Peyer's patch (tissue), 4 donors: ENCODE measurements around the gene PSG4. TPM values are rescaled to one million over a fixed set of nuclear protein-coding genes. Genes with fewer than 3 reads are reported as not detected.
"Not testable (repeated sequence)": the region's sequence is repeated elsewhere in the genome, so short reads cannot be mapped to it uniquely, and the experiment has no call there.

Experiments used
- DNase-seq, 3 donors: peaks; one replicate each; pipeline ENCODE4 v3.0.0-alpha.2; 2017 to 2019
- H3K27ac ChIP-seq, 4 donors: fragments of 200-600 bp; sonication (generic); one replicate each; pipeline ENCODE4 v1.5.1; 2016 to 2019
- H3K27me3 ChIP-seq, 2 donors: fragments of 200-600 bp; sonication (generic); one replicate each; pipeline ENCODE4 v1.5.1; 2019
- H3K36me3 ChIP-seq, 3 donors: fragments of 200-600 bp; sonication (generic); one replicate each; pipeline ENCODE4 v1.5.1; 2016 to 2019
- H3K4me1 ChIP-seq, 4 donors: fragments of 200-600 bp; sonication (generic); one replicate each; pipeline ENCODE4 v1.5.1; 2016 to 2019
- H3K4me3 ChIP-seq, 4 donors: fragments of 200-600 bp; sonication (generic); 1 replicate in 3 of 4; 2 replicates in 1 of 4; pipeline ENCODE4 v1.5.1; 2016 to 2019; ENCODE audit warnings: mild to moderate bottlenecking in 1 of 4
- H3K9me3 ChIP-seq, 4 donors: fragments of 200-600 bp; sonication (generic); one replicate each; pipeline ENCODE4 v1.5.1; 2016 to 2019; ENCODE audit warnings: mild to moderate bottlenecking in 1 of 4
- total RNA-seq, 4 donors: library from RNA; depleted of rRNA; stranded (reverse); fragments of >200 nt; gene quantifications; one replicate each; pipeline ENCODE4 v1.1.0, GENCODE V29; 2016

PSG4 gene
- total RNA-seq, 4 donors from 2014 or later: not detected

GRCh38 chr19:43197666-43198397 lies 7.6 kb downstream of the PSG4 start:
- H3K4me3 ChIP-seq, H3K27ac ChIP-seq, H3K36me3 ChIP-seq, H3K4me1 ChIP-seq, H3K9me3 ChIP-seq, DNase-seq, H3K27me3 ChIP-seq: not testable (repeated sequence)

- not testable (repeated sequence) for DNase-seq, H3K9me3 ChIP-seq, H3K4me3 ChIP-seq, H3K4me1 ChIP-seq, H3K27me3 ChIP-seq, H3K36me3 ChIP-seq, H3K27ac ChIP-seq
These were observed 11.0 kb downstream of the PSG4 start for GRCh38 chr19:43194397-43194796.

GRCh38 chr19:43192381-43193155 lies 12.9 kb downstream of the PSG4 start:
- not testable (repeated sequence) for H3K4me1 ChIP-seq, H3K9me3 ChIP-seq, H3K36me3 ChIP-seq, H3K27ac ChIP-seq, H3K27me3 ChIP-seq, H3K4me3 ChIP-seq, DNase-seq

GRCh38 chr19:43188092-43188491 lies 17.3 kb downstream of the PSG4 start:
- not testable (repeated sequence) for DNase-seq, H3K36me3 ChIP-seq, H3K27me3 ChIP-seq, H3K4me3 ChIP-seq, H3K9me3 ChIP-seq, H3K27ac ChIP-seq, H3K4me1 ChIP-seq

- not testable (repeated sequence) for H3K4me1 ChIP-seq, H3K4me3 ChIP-seq, H3K27me3 ChIP-seq, H3K9me3 ChIP-seq, H3K27ac ChIP-seq, DNase-seq, H3K36me3 ChIP-seq
These were observed 19.0 kb downstream of the PSG4 start, which contains the start of gene PSG5 for GRCh38 chr19:43186311-43186935. Gene PSG5, minus strand, starts transcription at chr19:43186536. Its CDS starts 131 bp downstream, at chr19:43186405.

- H3K4me1 ChIP-seq, H3K4me3 ChIP-seq, H3K27me3 ChIP-seq, DNase-seq, H3K9me3 ChIP-seq, H3K36me3 ChIP-seq, H3K27ac ChIP-seq: not testable (repeated sequence)
These were observed 23.3 kb downstream of the PSG4 start for GRCh38 chr19:43181869-43182771.

- not testable (repeated sequence) for H3K9me3 ChIP-seq, H3K27ac ChIP-seq, H3K27me3 ChIP-seq, H3K4me1 ChIP-seq, DNase-seq, H3K36me3 ChIP-seq, H3K4me3 ChIP-seq
These were observed 25.8 kb downstream of the PSG4 start for GRCh38 chr19:43179569-43180147.

- DNase-seq, H3K36me3 ChIP-seq, H3K4me3 ChIP-seq, H3K27me3 ChIP-seq, H3K9me3 ChIP-seq, H3K4me1 ChIP-seq, H3K27ac ChIP-seq: not testable (repeated sequence)
These were observed 26.9 kb downstream of the PSG4 start for GRCh38 chr19:43178577-43178976.

GRCh38 chr19:43165906-43166305 lies 39.5 kb downstream of the PSG4 start:
- H3K4me3 ChIP-seq, H3K4me1 ChIP-seq, H3K27me3 ChIP-seq, H3K36me3 ChIP-seq, H3K27ac ChIP-seq, H3K9me3 ChIP-seq, DNase-seq: not testable (repeated sequence)

- DNase-seq, H3K9me3 ChIP-seq, H3K27ac ChIP-seq, H3K27me3 ChIP-seq, H3K4me3 ChIP-seq, H3K36me3 ChIP-seq, H3K4me1 ChIP-seq: not testable (repeated sequence)
These were observed 42.3 kb downstream of the PSG4 start for GRCh38 chr19:43163135-43163534.

- not testable (repeated sequence) for H3K27me3 ChIP-seq, DNase-seq, H3K9me3 ChIP-seq, H3K27ac ChIP-seq, H3K36me3 ChIP-seq, H3K4me3 ChIP-seq, H3K4me1 ChIP-seq
These were observed 43.2 kb downstream of the PSG4 start for GRCh38 chr19:43162261-43162660.
